Measurements from ENCODE around the gene G2E3.
A peak's percentile ranks its signal among the peaks of the same experiment; 100 is the strongest.
"Not testable (repeated sequence)": the region's sequence is repeated elsewhere in the genome, so short reads cannot be mapped to it uniquely, and the experiment has no call there.

G2E3 gene

DNA sequence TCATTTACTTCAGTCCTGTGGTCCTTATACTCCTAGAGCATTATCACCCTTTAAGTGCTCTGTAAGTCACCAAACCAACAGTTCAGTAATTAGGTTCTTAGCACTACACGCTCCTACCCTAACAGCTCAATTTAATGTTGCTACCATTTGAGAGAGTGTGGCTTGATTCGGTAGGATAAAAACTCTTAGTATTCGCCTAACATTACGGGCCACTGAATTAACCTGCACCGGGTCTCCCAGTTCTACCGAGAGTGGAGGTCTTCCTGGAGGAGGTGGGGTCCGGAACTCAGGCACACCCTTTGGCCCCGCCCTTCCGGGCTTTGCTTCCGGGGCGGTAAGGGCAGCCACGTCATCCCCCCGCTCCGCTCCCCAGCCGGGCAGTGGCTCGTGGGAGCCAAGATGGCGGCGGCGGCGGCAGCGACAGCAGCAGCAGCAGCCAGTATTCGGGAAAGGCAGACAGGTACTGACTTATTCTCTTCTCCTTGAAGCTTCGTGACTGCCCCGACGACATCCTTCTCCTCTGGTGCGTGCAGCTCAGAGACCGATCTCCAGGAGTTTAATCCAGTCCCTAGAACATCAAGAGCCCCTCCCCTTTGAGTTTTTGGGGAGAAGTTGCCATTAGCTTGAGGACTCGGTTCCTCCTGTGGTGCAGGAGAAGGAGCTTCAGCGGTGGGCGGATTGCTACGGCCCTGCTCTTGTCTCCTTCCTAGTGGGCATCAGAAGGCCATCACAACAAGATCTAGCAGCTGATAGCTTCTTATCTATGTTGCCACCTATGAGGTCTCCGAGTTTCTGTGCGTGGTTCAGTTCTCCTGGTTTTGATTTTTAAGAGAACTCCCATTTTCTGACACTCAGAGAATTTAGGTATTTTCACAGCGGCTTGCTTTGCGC, 63.2 kb downstream of the G2E3 start, which contains the start of gene SCFD1:
Gene SCFD1, plus strand, starts transcription at position 380 of the 891 bp plus-strand sequence. Its CDS starts 20 bp downstream, at position 400.
- peak; percentile 83 for DNase-seq (ENCODE audit: low spot score)
- TF ChIP-seq, protein P1, sequence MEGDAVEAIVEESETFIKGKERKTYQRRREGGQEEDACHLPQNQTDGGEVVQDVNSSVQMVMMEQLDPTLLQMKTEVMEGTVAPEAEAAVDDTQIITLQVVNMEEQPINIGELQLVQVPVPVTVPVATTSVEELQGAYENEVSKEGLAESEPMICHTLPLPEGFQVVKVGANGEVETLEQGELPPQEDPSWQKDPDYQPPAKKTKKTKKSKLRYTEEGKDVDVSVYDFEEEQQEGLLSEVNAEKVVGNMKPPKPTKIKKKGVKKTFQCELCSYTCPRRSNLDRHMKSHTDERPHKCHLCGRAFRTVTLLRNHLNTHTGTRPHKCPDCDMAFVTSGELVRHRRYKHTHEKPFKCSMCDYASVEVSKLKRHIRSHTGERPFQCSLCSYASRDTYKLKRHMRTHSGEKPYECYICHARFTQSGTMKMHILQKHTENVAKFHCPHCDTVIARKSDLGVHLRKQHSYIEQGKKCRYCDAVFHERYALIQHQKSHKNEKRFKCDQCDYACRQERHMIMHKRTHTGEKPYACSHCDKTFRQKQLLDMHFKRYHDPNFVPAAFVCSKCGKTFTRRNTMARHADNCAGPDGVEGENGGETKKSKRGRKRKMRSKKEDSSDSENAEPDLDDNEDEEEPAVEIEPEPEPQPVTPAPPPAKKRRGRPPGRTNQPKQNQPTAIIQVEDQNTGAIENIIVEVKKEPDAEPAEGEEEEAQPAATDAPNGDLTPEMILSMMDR (IDR thresholded peaks at IDR 0.05; ENCODE audit: extremely low read depth, missing control alignments): no peak

DNA sequence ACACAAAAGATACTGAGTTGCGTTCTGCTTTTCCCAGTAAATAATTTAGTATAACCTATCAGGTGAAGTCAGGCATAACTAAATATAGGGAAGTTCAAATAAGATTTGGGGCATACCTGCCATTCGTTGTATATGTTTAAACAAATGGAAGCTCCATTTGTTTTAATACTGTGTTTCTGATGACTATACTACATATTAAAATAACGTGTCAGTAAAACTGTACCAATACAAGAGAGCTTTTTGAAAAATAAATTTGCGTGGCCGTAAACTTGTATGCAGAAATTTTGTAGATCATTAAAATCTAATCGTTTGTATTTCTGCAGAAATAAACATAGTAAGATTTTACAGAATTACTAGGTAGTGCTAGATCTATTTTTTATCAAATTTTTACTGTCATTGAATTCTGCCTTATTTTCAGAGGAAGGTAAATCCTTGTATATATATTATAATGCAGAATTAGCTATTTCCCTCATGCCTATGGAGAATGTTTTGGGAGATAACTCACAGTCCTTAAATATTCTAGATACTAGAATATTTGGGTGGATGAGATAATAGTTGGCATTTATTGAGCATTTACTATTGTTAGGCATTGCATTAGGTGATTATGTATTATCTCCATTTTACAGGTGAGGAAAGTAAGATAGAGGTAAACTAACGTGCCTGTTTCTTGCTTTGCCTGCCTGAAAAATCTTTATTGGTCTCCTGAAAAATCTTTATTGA, 64.6 kb downstream of the G2E3 start:
- TF ChIP-seq, protein P1 (IDR thresholded peaks at IDR 0.05; ENCODE audit: extremely low read depth, missing control alignments): no peak

DNA sequence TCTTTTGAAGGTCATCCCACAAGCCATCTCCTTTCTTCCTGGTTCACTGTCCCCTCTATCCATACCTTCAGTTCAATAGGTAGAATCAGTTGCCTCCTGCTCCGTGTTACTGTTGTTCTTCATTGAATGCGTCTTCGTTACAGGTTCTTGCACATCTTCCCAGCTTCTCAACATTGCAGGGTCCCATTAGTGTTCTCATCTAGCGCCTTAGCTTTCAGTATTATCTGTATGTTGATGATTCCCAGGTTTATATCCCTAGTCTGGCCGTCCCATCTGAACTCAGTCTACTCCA, 65.1 kb downstream of the G2E3 start:
- TF ChIP-seq, protein P1 (IDR thresholded peaks at IDR 0.05; ENCODE audit: extremely low read depth, missing control alignments): no peak
- DNase-seq (ENCODE audit: low spot score): no peak

More for the DNA sequence above, 64.6 kb downstream of the G2E3 start:
- no peak for DNase-seq (ENCODE audit: low spot score)

DNA sequence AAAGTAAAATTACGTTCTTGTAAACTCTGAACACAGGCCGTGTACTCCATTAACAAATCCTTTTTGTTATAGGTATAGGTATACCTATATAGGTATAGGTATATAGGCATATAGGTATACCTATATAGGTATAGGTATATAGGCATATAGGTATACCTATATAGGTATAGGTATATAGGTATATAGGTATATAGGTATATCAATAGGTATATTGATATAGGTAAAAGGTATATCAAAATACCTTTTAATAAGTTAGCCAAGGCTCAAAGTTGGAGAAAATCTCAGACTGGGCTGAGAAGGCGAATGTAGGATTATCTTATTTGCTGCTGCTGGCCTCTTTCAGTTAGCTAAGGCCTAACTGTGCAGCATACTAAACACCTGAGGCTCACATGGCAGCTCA, 66.6 kb downstream of the G2E3 start:
- no peak for DNase-seq (ENCODE audit: low spot score)
- TF ChIP-seq, protein P1 (IDR thresholded peaks at IDR 0.05; ENCODE audit: extremely low read depth, missing control alignments): no peak

DNA sequence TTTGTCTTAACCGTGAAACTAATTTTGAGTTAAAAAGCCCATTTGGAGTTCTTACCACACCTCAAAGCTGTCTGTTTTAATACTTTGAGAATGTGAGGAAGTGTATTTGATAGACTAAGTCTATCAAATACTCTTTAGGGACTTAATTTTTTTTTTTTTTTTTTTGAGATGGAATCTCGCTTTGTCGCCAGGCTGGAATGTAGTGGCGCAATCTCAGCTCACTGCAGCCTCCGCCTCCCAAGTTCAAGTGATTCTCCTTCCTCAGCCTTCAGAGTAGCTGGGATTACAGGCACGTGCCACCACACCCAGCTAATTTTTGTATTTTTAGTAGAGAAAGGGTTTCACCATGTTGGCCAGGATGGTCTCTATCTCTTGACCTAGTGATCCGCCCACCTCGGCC, 70.5 kb downstream of the G2E3 start:
- not testable (repeated sequence) for DNase-seq (ENCODE audit: low spot score)

DNA sequence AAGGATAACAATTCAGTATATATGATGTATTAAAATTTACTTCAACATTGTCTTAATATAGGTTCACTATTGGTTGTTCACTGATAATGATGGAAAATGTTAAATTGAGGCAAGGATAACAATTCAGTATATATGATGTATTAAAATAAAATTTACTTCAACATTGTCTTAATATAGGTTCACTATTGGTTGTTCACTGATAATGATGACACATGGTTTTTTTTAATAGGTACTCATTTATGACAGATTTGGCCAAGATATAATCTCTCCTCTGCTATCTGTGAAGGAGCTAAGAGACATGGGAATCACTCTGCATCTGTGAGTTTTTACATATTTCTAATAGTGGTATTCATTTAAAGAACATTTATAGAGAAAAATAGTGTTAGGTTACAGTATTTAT, 71.3 kb downstream of the G2E3 start:
- TF ChIP-seq, protein P1 (IDR thresholded peaks at IDR 0.05; ENCODE audit: extremely low read depth, missing control alignments): no peak
- DNase-seq (ENCODE audit: low spot score): no peak

DNA sequence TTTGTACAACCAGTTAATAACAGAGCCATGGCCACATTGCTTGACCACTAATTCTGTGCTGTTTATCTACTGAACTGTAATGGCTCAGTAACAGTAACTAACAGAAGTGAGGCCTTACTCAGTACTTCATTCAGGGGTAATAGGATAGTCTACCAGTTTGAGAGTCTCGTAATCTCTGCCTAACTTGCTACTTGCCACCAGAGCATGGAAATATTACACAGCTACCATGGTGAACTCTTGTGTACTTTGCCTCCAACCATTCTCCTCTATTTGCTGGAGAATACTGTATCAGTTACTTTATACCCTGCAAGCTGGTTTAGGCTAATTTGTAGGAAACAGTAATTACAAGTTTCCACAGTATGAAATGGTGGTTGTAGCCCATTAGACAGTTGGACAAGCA, 73.8 kb downstream of the G2E3 start:
- TF ChIP-seq, protein P1 (IDR thresholded peaks at IDR 0.05; ENCODE audit: extremely low read depth, missing control alignments): no peak
- no peak for DNase-seq (ENCODE audit: low spot score)

Measured in GM20000 (cell line).